GM19397 (cell line): ENCODE measurements around the gene SLC17A8.
A peak's percentile ranks its signal among the peaks of the same experiment; 100 is the strongest.
"Not testable (repeated sequence)": the region's sequence is repeated elsewhere in the genome, so short reads cannot be mapped to it uniquely, and the experiment has no call there.

Source experiments
- ATAC-seq: cut with Tn5 transposase; IDR thresholded peaks from one replicate; pipeline ENCODE4 v1.9.1; 2021; ENCODE audit warnings: mild to moderate bottlenecking, moderate library complexity; ENCODE audit not compliant: unreplicated experiment

The SLC17A8 gene

DNA sequence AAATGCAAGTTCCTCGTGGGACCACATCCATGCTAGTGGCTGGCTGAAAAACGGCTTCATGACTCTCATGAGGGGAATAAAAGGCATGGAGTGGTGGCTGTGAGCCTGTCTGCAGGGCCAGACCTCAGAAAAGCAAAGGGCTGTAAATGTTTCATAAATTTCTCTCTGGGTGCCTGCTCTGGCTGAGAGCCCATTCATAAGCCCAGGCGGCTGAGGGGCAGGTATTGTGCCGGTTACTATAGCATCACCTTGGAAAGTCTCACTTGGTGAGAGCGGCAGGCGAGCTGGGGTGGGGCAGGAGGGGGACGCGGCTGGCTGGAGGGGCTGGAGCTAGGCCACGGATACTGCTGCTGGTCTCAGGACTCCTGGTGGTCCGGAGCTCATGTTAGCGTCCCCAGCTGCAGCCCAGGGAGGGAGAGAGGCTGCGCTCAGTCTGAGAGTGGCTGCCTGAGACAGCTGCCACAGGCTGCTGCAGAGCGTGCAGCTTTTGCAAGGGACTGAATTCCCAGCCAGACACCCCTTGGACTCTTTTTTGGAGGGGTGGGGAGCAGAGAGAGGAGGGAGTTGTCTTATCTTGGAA is at the start of gene SLC17A8:
Gene SLC17A8 (plus strand): TSS at position 431 of the 580 bp plus-strand sequence. CDS start 318 bp downstream, outside the sequence.
- no peak for ATAC-seq

DNA sequence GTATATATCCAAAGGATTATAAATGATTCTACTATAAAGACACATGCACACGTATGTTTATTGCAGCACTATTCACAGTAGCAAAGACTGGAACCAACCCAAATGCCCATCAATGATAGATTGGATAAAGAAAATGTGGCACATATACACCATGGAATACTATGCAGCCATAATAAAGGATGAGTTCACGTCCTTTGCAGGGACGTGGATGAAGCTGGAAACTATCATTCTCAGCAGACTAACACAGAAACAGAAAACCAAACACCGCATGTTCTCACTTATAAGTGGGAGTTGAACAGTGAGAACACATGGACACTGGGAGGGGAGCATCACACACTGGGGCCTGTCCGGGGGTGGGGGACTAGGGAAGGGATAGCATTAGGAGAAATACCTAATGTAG is 48.7 kb upstream of the SLC17A8 start:
- not testable (repeated sequence) for ATAC-seq

DNA sequence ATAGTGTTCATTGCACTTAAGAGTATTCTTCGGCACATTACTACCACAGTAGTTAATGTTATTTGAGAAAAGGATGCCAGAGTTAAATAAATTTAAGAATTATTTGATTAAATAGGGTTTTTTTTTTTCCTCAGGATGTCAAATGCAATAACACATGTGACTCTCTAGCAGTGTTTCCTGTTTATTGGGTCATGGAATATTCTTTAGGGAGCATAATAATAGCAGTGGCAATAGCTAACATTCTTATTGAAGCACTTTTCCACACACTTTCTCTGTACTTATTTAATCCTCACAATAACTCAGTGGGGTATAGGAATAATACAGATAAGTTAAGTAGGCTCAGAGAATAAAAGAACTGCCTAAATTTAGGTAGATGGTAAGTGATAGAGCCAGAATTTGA is 45.6 kb upstream of the SLC17A8 start:
- no peak for ATAC-seq

DNA sequence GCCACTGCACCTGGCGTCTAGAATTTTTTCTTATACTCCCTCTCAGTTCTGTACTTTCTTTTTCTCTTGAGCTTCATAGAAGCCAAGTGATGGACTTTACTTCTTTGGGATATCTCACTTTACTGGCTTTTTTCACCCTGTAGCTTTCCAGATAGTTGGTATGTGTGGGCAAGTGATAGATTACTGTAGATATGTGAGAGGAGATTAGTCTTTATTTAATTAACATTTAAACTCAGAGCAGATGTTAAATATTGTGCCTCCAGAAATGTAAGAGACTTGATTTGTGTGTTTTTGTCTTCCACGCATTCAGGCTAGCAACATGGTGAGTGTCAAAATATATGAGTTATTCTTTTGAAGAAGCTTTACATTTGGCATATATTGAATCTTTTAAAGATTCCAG is 39.5 kb upstream of the SLC17A8 start:
- no peak for ATAC-seq

DNA sequence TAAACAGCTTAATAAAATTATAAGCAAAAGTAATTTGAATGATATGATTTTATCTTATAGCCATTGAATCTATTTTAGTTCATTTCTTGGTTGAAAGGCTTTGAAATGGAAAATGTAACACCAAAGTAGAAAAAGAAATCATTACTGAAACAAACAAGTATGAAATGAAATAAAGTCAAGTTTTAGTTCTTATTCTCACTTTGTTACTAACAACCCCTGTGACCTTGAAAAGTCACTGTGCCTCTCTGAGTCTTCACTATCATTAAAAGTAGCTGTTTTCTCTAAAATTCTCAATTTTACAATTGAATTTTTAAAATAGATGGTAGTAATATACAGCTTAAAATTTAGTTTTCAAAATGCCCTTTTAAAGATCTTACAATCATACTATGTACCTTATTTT is 32.4 kb upstream of the SLC17A8 start:
- no peak for ATAC-seq

DNA sequence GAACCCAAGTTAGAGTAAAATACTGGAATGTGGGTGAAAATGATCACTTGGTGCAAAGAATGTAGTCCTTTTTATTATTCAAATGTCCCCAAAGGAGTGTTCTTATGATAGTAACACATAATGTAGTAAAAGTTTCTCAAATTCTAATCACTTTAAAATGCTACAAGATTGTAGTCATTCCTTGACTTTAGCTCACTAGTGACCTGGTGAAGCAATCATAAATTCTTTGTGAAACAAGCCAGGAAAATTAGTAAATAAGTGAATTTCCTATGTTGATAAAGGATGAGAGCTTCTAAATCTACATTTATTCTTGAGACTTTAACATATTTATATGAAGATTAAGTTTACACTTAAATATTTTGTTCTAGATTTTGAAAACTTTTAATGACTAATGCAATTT is 30.7 kb upstream of the SLC17A8 start:
- no peak for ATAC-seq

DNA sequence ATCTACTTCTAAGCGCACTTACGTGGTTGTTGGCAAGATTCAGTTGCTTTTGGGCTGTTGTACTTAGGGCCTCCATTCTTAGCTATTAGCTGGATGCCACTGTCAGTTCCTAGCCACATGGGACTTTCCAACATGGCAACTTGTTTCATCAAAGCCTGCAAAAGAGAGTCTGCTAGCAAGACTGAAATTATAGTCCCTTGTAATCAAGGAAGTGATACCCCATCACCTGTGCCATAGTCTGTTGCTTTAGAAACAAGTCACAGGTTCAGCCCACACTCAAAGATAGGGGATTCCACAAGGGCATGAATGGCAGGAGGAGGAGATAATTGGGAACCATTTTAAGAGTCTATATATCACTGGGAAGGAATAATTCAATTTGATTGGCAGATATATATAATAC is 27.1 kb upstream of the SLC17A8 start:
- peak; percentile 91 for ATAC-seq

DNA sequence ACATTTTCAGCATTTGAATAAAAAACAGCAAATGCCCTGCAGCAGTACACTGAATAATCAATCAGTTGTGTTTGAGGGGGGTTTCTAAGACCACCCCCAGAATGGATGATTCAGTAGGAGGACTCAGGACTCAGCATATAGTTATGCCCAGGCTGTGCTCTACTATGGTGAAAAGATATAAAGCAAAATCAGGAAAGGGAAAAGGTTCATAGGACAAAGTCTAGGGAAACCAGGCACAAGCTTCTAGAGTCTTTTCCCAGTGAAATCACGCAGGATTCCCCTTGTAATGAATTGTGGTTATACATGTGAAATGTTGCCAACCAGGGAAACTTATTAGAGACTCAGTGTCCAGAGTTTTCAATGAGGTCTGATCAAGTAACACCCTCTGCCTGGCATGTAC is 25.0 kb upstream of the SLC17A8 start:
- ATAC-seq, result no peak

DNA sequence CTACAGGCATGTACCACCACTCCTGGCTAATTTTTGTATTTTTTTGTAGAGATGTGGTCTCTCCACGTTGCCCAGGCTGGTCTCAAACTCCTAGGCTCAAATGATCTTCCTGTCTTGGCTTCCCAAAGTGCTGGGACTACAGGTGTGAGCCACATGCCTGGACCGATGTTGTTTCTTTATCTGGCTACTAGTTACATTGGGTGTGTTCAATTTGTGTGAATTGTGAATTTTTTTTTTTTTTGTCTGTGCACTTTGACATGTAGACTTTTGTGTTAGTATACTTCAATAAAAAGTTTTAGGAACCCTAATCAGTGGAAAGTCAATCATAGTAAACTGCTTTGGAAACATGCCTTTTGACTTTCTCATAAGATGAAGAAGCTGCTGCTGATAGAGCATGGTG is 24.0 kb upstream of the SLC17A8 start:
- ATAC-seq, result no peak

DNA sequence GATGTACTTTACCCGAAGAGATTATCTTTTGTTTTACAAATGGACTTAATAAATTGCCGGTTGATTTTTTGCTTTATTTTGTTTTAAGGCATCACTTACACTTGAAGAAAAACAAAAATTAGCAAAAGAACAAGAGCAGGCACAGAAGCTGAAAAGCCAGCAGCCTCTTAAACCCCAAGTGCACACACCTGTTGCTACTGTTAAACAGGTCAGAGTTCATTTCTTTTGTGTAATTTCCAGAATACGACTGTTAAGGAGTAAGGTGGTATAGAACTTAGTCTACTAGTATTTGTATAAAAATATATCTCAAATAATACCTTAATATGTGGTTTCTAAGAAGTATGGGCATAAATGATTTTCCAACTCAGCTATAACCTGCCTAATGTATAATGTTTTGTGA is 19.6 kb upstream of the SLC17A8 start:
- no peak for ATAC-seq

DNA sequence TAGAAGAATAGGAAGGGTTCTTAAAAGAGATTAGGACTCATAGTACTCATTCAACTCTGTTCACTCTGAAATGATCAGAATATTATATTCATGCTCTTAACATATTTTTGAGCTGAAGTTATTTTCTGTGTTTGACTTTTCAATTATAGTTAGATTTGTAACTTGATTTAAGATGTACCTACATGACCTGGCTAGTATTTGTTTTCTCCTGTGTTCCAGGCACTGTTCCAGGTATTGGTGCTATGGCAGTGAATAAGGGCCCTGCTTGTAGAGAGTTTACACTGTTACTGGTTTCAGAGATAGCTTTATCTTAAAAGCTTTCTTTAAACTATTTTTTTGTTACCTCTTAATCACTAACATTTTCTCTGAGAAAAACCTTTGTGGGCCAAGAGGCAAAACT is 19.1 kb upstream of the SLC17A8 start:
- ATAC-seq, result no peak

DNA sequence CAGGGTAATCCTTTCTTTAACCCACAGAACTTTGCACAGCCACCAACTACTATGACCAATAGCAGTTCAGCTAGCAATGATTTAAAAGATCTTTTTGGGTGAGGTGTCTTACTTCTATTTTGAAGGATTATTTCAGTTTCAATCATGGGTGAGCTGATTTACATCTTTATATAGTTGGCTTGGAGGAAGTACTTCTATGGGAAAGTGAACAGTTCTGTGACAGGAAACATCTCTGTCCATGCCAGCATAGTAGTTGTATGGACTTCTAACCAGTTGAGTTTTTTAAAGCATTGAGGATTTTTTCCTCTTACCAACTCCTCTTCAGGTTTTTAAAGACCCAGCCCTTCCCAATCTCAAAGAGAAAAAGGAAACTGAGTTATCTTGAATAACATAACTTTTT is 17.8 kb upstream of the SLC17A8 start:
- no peak for ATAC-seq

DNA sequence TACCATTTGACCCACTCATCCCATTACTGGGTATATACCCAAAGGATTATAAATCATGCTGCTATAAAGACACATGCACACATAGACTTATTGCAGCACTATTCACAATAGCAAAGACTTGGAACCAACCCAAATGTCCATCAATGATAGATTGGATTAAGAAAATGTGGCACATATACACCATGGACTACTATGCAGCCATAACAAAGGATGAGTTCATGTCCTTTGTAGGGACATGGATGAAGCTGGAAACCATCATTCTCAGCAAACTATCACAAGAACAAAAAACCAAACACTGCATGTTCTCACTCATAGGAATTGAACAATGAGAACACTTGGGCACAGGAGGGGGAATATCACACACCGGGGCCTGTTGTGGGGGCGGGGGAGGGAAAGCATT is 14.0 kb upstream of the SLC17A8 start:
- ATAC-seq, result not testable (repeated sequence)

DNA sequence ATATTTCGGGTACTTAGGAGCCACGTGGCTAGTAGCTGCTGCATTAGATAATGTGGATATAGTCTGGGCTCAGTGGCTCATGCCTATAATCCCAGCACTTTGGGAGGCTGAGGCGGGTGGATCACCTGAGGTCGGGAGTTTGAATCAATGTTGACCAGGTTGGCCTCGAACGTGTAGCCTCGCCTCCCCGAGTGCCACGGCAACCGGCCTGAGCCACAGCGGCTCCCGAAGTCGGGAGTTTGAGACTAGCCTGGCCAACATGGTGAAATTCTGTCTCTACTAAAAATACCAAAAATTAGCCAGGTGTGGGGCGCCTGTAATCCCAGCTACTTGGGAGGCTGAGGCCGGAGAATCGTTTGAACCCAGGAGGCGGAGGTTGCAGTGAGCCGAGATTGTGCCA is 12.5 kb upstream of the SLC17A8 start:
- not testable (repeated sequence) for ATAC-seq

DNA sequence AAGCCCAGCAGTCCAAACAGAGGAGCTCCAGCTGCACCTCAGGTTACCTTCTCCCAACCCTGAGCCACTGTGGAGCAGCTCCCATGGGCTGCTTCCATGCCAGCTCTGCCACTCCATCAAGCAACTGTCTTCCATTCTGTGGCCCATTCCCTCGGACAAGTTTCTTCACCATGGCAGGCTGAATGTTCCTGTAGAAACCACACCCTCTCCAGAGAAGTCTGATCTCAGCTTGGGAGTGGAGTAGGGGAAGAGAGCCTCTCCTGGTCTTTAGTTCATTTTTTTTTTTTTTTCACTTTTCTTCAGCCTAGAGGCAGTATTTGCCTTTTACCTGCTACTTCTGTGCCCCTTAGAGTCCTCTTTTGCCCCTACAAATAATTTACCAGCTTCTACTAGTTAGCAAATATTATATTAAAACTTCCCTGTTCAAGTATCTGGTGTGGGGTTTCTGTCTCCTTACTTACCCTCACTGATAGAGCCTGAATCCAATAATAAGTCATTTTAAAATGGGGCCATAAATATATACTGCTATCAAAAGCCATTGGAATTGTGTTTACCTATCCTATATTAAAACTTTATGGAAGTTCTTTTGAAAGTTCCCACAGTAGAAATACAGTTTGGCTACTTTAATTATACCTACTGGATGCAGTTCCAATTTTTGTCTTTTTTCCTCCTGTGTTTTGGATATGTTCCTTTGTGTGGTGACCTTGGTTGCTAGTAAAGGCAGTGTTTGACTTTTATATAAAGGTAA is 11.7 kb upstream of the SLC17A8 start:
- ATAC-seq, result no peak

DNA sequence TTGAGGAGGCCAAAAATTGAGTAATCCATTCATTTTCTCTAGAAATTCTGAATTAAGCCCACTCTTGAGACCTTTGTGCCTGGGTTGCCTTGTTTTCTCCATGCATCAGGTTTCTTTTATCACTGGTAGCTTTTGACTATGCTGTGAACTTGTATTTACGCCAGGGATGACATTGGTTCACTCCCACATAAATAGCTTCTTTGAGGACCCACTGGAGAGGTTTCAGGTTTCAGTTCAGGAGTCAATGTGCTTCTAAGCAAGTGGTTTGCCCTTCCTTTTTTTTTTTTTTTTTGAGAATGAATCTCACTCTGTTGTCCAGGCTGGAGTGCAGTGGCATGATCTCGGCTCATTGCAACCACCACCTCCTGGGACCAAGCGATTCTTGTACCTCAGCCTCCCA is 10.2 kb upstream of the SLC17A8 start:
- ATAC-seq, result no peak

DNA sequence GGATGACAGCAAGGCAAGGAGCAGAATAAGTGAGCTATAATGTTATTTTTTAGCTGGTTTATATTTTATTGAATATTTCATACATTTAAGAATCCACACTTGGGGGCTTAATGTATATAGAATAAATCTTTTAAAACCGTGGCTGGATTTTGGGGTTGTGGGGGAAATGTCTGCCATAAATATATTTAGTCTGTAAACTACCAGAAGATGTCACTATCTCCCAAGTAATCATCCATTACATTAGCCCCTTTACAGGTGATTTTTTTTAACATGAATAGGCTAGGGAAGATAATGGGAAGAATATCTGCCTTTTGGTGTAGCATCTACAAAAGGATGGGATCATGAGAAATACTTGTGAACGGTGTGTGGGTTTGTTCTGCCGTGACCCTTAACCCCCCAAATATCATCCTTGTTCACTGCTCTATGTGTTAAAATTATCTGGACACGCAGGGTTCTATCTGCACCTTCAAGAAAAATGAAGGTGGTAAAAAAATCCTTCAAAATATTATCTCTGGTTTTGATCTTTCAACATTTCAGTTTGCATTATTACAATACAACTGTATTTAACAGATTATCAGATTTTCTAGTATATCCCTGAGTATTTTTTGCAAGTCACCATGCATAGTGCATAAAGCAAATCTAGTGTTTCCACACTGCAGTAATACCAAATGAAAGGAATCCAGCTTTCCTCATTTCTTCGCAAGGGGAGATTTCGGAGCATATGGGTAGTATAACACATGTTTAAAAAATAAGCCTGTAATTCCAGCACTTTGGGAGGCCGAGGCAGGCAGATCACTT is 8.0 kb upstream of the SLC17A8 start:
- ATAC-seq, result no peak

DNA sequence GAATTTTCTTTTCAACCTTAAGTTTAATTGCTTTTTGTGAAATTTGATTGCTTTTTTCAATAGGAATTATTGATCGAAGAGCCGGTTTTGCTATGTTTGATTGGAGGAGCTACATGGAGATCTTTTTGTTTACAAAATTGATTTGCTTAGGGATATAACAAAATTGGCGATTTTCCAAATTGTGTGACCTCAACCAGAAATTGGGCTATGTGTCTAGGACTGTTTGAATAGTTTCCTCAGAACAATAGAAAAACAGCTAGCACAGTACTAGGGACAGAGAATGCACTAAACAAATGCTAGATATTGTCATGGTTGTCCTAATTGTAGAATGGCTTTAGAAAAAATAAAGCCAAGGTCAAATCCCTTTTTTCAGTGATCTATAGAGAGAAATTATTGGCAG is 2.4 kb downstream of the SLC17A8 start:
- no peak for ATAC-seq

DNA sequence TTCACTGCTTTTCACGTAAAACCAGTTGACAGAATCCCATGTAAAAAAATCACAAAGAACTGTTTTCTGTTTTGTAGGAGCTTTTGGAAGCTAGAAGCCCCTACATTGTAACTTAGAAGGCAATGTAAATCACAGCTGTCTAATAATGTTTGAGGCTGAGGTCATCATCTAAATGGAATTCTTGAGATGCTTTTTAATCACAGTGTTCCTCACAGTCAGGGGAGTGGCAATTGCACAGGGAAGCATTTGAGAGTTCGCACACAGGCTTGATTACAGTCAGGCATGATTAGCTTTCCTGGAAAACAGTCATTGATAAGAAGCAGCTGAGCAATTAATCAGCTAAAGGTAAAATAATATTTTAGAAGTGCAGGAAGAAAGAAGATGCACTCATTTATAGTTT is 2.9 kb downstream of the SLC17A8 start:
- no peak for ATAC-seq

DNA sequence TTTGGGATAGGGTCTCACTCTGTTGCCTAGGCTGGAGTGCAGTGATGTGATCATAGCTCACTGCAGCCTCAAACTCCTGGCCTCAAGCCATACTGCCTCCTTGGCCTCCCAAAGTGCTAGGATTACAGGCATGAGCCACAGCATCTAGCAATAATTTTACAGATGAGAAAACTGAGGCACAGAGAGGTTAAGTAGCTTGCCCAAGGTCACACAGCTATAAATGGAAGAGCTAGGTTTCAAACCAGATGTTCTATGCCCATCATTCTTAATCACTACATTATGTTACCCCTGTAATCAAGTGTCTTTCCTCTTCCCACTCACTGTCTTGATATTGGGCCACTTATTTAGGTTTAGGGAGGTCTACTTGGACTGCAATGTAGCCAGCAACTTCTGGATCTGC is 3.6 kb downstream of the SLC17A8 start:
- no peak for ATAC-seq

DNA sequence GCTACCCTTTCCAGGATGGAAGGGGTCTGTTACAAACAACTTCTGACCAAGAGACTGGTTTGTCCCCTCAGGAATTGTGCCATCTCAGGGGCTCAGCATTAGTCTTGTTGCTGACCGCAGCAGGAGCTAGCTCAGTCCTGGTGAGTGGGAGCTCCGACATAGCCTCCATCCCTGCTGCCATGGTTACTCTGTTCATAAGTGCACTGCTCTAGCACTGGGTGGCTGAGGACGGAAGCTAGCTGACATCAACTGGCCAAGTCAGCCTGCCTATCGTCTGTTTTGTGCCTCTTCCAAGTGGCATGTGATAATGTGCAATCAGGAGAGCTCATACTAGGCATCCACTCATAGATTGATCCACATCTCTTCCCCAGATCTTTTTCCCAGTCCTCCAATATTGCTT is 7.5 kb downstream of the SLC17A8 start:
- no peak for ATAC-seq

DNA sequence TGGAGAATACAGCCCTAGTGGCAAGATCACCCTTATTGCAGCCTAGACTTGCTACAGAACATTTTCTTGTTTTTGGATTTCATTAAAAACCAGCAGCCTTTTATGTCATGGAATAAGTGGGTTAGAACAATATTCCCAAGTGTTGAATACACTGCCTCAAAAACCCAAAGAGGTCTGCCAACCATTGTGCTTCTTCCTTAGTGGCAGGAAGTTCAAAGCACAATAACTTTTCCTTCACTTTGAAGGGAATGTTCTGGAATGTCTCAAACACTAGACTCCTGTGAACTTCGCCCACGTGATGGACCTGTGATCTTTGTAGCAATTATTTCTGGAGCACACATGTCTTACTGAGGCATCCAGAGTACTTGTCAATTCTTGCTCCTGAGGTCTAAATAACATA is 8.5 kb downstream of the SLC17A8 start:
- no peak for ATAC-seq
